GM12801 (cell line): ENCODE measurements around the gene ABHD2.

ENCODE experiments used
- CTCF ChIP-seq: IDR thresholded peaks from one replicate; pipeline ENCODE4 v1.5.1; 2011; ENCODE audit warnings: control low read depth; ENCODE audit not compliant: insufficient read length; ENCODE audit errors: extremely low read depth

The ABHD2 gene

GRCh38 chr15:89087830-89088604, at the start of gene ABHD2:
TSS of gene ABHD2 (plus strand) at chr15:89088456. CDS start at chr15:89116328, 27,872 bp downstream.
- TF ChIP-seq CTCF: no peak

- TF ChIP-seq CTCF: no peak
Observed at GRCh38 chr15:89039142-89039541, 49.1 kb upstream of the ABHD2 start.

GRCh38 chr15:89041507-89041906, 46.7 kb upstream of the ABHD2 start:
- no peak for TF ChIP-seq CTCF

- TF ChIP-seq CTCF: no peak
Observed at GRCh38 chr15:89042387-89042786, 45.9 kb upstream of the ABHD2 start.

- TF ChIP-seq CTCF: no peak
Observed at GRCh38 chr15:89043031-89044002, 44.9 kb upstream of the ABHD2 start.

GRCh38 chr15:89051875-89052274, 36.4 kb upstream of the ABHD2 start:
- no peak for TF ChIP-seq CTCF

GRCh38 chr15:89052474-89052873, 35.8 kb upstream of the ABHD2 start:
- no peak for TF ChIP-seq CTCF
